ENCODE results near the gene ADAMTSL1.

DNA sequence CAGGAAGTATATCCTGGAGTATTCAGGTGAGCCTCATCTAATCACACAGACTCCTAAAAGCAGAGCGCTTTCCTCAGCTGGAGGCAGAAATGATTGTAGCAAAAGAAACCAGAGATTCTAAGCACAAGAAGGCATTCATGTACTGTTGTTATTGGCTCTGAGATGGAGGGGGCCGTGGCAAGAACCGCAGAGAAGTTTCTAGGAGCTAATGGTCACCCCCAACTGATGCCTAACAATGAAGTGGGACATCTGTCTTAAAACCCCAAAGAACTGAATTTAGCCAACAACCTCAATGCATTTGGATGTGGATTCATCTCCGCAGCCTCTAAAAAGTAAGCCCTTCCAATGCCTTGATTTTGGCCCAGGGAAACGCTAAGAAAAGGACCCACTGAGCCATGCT is 76.3 kb downstream of the ADAMTSL1 start:
- no peak for TF ChIP-seq CTCF (IDR thresholded peaks at IDR 0.05; ENCODE audit: insufficient read depth, low read depth, low read length)
- TF ChIP-seq EZH2 (IDR thresholded peaks at IDR 0.05; ENCODE audit: insufficient read depth, low read length): no peak

Data from astrocyte (in vitro differentiated cells and primary cell).